ENCODE data around the gene DYNC1LI1.

The DYNC1LI1 gene

GRCh38 chr3:32570421-32571191, at the start of gene DYNC1LI1:
TSS of gene DYNC1LI1 (minus strand) at chr3:32570858. CDS start at chr3:32570770, 88 bp downstream.
- peak; percentile 98 for DNase-seq (ENCODE audit: low spot score)

GRCh38 chr3:32619395-32619794, 48.7 kb upstream of the DYNC1LI1 start:
- no peak for DNase-seq (ENCODE audit: low spot score)

GRCh38 chr3:32616267-32616962, 45.8 kb upstream of the DYNC1LI1 start:
- DNase-seq (ENCODE audit: low spot score): no peak

DNA sequence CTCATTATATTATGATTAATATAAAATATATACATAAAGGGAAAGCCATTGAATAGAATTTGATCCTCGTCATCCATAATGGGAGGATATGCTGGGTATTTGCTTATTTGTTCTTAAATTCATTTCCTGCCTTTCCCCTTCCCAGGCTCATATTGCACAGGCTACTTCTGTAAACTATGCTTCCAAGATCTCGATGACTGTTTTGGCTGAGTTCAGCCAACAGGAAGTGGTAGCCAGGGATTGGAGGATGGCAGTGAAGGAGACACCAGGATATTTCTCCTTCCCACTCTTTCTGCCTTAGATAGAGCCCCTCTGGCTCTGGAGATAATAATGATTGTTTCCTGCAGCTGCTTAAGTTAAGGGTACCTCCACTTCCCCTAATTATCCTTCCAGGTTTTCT, 44.3 kb upstream of the DYNC1LI1 start:
- DNase-seq (ENCODE audit: low spot score): peak; percentile 30

GRCh38 chr3:32613183-32613582, 42.5 kb upstream of the DYNC1LI1 start:
- DNase-seq (ENCODE audit: low spot score): no peak

DNA sequence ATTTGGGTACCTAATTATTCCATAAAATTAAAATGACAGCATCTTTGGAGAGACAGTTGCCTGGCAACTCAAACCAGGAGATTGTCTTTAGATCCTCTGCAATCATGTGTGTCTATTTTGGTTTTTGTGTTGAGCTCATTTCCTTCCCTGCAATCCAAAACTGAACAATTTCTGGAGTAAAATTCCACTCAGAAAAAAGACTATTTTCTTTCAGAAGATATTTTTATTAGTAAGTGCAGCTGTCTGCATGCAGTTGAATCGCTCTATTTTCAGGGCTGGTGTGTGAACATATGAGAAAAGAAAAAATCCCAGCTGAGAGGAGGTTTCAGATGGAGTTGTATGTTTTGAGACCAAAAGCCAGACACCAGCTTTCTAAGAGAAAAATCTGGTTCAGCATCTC, 41.9 kb upstream of the DYNC1LI1 start:
- DNase-seq (ENCODE audit: low spot score): no peak

DNA sequence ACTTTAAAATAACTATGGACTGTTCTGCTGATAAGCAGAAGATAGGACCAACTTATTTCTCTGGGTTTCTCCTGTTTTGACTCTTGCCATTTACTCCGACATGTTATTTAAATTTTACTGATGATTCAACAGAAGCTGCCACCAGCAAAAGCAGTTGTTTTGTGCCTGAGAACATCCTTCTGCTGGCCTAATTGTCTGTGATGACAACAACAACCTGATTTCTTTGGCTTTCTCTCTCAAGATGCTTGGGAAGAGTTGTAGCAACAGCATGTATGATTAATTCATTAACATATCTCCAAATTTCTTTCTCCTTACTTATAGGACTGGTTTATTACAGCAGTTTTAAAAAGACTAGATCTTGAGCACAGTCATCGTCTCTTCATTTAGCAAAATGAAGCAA, 36.9 kb upstream of the DYNC1LI1 start:
- no peak for DNase-seq (ENCODE audit: low spot score)

GRCh38 chr3:32606960-32607359, 36.3 kb upstream of the DYNC1LI1 start:
- DNase-seq (ENCODE audit: low spot score): no peak

GRCh38 chr3:32606277-32606676, 35.6 kb upstream of the DYNC1LI1 start:
- no peak for DNase-seq (ENCODE audit: low spot score)

DNA sequence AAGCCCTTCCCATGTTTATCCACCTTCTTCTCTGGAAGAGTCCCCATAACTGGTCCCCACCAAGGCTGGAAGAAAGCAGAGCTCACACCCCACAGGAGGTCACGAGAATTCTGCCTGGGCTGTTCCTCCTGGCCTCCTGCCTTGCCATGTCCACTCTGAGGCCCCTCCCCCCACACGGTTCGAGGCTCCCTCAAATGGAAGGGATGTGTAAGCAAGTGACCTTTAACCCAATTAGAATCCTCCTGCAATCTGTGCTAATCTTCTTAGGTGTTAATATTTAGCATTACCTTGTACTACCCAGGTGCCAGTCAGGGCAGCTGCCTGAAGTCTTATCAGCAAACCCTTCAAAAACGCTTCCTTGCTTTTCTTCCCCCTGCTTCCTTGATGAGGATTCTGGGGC, 32.4 kb upstream of the DYNC1LI1 start:
- no peak for DNase-seq (ENCODE audit: low spot score)

- no peak for DNase-seq (ENCODE audit: low spot score)
Observed at GRCh38 chr3:32602206-32602605, 31.5 kb upstream of the DYNC1LI1 start.

DNA sequence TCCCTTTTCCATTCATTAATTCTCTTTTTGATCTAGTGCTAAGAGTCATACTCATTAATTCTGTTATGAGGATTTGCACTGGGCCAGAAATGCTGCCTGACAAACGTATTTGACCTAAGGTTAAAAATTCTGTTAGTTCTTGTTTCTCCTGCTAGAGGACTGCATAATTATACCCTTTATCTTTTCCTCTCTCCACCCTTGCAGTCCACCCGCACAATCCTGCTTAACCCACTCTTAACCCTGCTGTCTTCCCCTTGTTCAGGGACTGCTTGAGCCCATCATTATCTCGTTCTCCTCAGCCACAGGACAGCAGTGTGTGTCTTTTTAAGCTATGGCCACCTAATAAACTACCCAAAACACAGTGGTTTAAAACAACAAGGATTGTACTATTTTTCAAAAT, 31.1 kb upstream of the DYNC1LI1 start:
- DNase-seq (ENCODE audit: low spot score): no peak

DNA sequence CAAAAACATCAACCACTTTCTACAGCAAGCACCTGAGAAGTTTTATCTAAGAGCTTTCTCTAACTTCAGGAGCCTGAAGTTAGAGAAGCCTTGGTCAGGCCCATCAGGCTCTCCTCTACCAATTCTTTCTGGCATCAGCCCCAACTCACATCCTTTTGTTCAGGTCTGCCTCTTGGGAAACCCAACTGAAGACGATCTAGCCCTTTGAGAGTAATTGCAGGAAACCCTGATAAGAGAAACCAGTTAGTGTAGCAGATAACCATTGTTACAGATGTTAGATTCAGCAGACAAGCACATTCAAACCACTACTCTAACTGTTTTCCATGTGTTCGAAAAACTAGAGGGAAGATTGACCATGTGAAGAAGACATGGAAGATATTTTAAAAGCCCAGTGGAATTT, 27.0 kb upstream of the DYNC1LI1 start:
- DNase-seq (ENCODE audit: low spot score): no peak

- no peak for DNase-seq (ENCODE audit: low spot score)
Observed at GRCh38 chr3:32596909-32597369, 26.3 kb upstream of the DYNC1LI1 start.

DNA sequence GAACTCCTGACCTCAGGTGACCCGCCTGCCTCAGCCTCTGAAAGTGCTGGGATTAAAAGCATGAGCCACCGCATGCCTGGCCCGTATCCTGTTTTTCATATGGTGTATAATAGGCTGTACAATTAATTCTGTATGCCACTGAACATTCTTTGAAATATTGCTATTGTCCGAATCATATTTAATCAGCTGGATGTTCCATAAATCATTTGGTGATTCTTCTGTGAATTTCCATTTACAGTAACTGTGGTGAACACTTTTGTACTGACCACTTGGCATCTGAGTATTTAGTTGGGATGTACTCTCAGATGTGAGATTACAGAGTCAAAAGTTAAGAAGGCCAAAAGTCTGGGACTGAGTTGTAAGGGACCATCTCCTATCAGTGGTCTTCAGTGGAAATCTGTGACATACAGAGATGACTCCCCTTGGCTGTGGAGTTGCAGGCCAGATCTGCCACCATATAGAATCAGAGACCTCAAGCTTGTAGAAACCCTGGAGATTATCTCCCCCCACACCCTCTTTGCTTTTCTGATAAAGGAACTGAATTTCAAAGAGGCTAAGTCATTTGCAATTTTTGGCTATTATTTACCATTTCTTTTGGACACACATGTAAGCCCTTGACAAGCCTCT, 25.7 kb upstream of the DYNC1LI1 start:
- DNase-seq (ENCODE audit: low spot score): no peak

- DNase-seq (ENCODE audit: low spot score): no peak
Observed at GRCh38 chr3:32595323-32595722, 24.7 kb upstream of the DYNC1LI1 start.

- peak; percentile 38 for DNase-seq (ENCODE audit: low spot score)
Observed at GRCh38 chr3:32593903-32594525, 23.4 kb upstream of the DYNC1LI1 start.

DNA sequence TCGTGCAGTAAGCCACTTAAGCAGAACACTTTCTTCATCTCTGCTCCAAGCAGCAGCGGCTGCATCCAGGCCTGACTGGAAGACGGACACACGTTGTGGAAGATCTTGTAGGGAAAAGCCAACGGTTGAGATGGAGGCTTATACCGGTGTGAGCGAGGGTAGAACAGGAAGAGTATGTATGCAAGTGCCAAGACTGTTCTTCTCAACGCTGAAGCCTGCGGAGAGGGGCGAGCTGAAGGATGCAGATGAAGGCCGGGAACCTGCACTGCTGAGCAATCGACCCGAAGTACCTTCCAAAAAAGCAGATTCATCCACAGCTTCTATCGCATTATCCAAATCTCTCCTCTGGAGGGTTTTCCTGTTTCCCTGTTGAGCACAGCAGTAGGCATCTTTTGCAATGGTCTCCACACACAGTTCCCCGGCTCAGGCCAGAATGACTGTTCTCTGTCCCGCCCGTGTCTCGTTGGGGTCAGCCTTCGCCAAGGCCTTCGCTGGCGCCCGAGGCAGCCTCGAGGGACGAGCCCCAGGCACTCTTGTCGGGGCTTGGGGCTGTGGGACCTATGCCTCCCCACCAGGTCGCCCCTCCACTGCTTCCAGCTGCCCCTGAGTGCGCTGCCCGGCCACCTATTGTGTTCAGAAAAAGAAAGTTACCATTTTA, 22.2 kb upstream of the DYNC1LI1 start:
- DNase-seq (ENCODE audit: low spot score): no peak

DNA sequence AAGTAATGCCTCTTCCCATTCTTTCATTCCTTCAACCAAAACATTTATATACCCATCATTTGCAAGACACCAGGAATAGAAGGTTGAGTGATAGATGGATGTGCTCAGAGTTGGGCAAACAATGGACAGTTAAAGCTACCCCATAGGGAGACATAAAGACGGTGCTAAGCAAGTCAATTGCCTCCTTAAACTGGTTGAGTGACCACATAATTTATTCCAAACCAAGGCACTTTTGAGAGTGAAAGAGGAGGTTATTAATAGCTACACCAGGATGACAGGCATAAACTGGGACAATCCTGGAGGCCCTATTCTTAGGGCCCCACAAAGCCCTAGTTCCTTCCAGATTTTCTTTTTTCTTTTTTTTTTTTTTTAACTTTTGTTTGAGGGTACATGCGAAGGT, 21.4 kb upstream of the DYNC1LI1 start:
- no peak for DNase-seq (ENCODE audit: low spot score)

GRCh38 chr3:32591186-32591585, 20.5 kb upstream of the DYNC1LI1 start:
- no peak for DNase-seq (ENCODE audit: low spot score)

DNA sequence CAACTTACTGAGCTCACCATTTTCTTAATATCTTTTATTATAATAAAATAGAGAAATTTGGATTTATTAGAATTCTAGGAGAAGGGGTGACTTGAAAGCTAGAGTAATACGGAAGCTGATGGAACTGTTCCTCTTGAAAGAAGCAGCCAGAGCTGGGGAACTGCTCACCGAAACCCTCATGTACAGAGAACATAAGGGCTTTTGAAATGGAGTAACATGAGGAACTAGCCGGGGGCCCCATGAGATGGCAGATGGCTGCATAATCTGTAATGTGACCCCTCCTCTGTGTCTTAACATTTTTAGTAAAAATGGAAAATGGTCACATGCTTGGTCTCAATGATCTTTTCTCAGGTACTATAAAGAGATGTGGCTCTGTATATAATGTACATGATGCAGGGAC, 15.7 kb upstream of the DYNC1LI1 start:
- no peak for DNase-seq (ENCODE audit: low spot score)

- DNase-seq (ENCODE audit: low spot score): no peak
Observed at GRCh38 chr3:32584660-32585059, 14.0 kb upstream of the DYNC1LI1 start.

All from GM03348 (cell line).